Stimulated activated CD8-positive, alpha-beta memory T cell treated with anti-CD3 and anti-CD28 coated beads, Interleukin-7, amount 100 ng/mL, for 4 hours (primary cell): Measurements from ENCODE around the gene NFX1.
A peak's percentile ranks its signal among the peaks of the same experiment; 100 is the strongest.
"Not testable (repeated sequence)": the region's sequence is repeated elsewhere in the genome, so short reads cannot be mapped to it uniquely, and the experiment has no call there.

Experiments
- DNase-seq, 2 donors: peaks; one replicate each; pipeline ENCODE4 v3.0.0-alpha.2; 2020; ENCODE audit warnings: low read depth in 2 of 2

The NFX1 gene

GRCh38 chr9:33364127-33364526 lies 73.8 kb downstream of the NFX1 start:
- no peak for DNase-seq

GRCh38 chr9:33364814-33365213 lies 74.5 kb downstream of the NFX1 start:
- not testable (repeated sequence) for DNase-seq

GRCh38 chr9:33366979-33367480 lies 76.7 kb downstream of the NFX1 start:
- DNase-seq = no peak

- no peak for DNase-seq
These were observed 82.6 kb downstream of the NFX1 start for GRCh38 chr9:33372900-33373299.

GRCh38 chr9:33374190-33374589 lies 83.9 kb downstream of the NFX1 start:
- no peak for DNase-seq

- DNase-seq = peak; percentile 32 to 46
These were observed 84.4 kb downstream of the NFX1 start for GRCh38 chr9:33374634-33375237.

- no peak for DNase-seq
These were observed 85.0 kb downstream of the NFX1 start for GRCh38 chr9:33375238-33375840.

- DNase-seq = no peak
These were observed 85.6 kb downstream of the NFX1 start for GRCh38 chr9:33375841-33376321.

GRCh38 chr9:33377089-33377715 lies 86.9 kb downstream of the NFX1 start:
- DNase-seq = no peak

GRCh38 chr9:33378121-33378795 lies 87.9 kb downstream of the NFX1 start:
- DNase-seq = no peak

GRCh38 chr9:33379666-33380389 lies 89.5 kb downstream of the NFX1 start:
- no peak for DNase-seq

- no peak for DNase-seq
These were observed 90.2 kb downstream of the NFX1 start for GRCh38 chr9:33380390-33381094.

- DNase-seq = no peak
These were observed 91.0 kb downstream of the NFX1 start for GRCh38 chr9:33381231-33381791.

GRCh38 chr9:33382397-33382796 lies 92.1 kb downstream of the NFX1 start:
- DNase-seq = not testable (repeated sequence)

GRCh38 chr9:33383396-33383795 lies 93.1 kb downstream of the NFX1 start:
- not testable (repeated sequence) for DNase-seq

- DNase-seq = not testable (repeated sequence)
These were observed 95.2 kb downstream of the NFX1 start for GRCh38 chr9:33385536-33385935.

- DNase-seq = not testable (repeated sequence)
These were observed 95.8 kb downstream of the NFX1 start for GRCh38 chr9:33385979-33386640.

- not testable (repeated sequence) for DNase-seq
These were observed 96.3 kb downstream of the NFX1 start for GRCh38 chr9:33386641-33386996.

- not testable (repeated sequence) for DNase-seq
These were observed 96.7 kb downstream of the NFX1 start for GRCh38 chr9:33386998-33387397.
